Measurements from ENCODE around the gene SPACA9.

GRCh38 chr9:132905726-132906125, 27.0 kb downstream of the SPACA9 start:
- TF ChIP-seq, protein P1, sequence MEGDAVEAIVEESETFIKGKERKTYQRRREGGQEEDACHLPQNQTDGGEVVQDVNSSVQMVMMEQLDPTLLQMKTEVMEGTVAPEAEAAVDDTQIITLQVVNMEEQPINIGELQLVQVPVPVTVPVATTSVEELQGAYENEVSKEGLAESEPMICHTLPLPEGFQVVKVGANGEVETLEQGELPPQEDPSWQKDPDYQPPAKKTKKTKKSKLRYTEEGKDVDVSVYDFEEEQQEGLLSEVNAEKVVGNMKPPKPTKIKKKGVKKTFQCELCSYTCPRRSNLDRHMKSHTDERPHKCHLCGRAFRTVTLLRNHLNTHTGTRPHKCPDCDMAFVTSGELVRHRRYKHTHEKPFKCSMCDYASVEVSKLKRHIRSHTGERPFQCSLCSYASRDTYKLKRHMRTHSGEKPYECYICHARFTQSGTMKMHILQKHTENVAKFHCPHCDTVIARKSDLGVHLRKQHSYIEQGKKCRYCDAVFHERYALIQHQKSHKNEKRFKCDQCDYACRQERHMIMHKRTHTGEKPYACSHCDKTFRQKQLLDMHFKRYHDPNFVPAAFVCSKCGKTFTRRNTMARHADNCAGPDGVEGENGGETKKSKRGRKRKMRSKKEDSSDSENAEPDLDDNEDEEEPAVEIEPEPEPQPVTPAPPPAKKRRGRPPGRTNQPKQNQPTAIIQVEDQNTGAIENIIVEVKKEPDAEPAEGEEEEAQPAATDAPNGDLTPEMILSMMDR (IDR thresholded peaks at IDR 0.05; ENCODE audit: insufficient read depth, low read depth, low read length) = no peak
- no peak for TF ChIP-seq EZH2 (IDR thresholded peaks at IDR 0.05; ENCODE audit: insufficient read depth, low read length)
